Measurements from ENCODE around the gene DUSP16. TPM values are rescaled to one million over a fixed set of nuclear protein-coding genes. Genes with fewer than 3 reads are reported as not detected.
"Not testable (repeated sequence)": the region's sequence is repeated elsewhere in the genome, so short reads cannot be mapped to it uniquely, and the experiment has no call there.

Gene DUSP16
- total RNA-seq, 1 donor from 2014 or later = 51.2 TPM

GRCh38 chr12:12533238-12533829 is 29.3 kb downstream of the DUSP16 start:
- Mint-ChIP-seq H3K4me3 (no peak overlapping the region), H3K27me3 (no peaks in the 10 kb centered on the region), H3K36me3 (ENCODE audit: low read depth) (peaks cover 22% of the 10 kb centered on the region), H3K9me3 (peaks cover 4% of the 10 kb centered on the region), H3K27ac (peak overlapping the region; percentile 79), H3K4me1 (peaks cover 39% of the 10 kb centered on the region)
- intact Hi-C loops (cut with micrococcal nuclease) = no loop called here
- DNase-seq = peak; percentile 52

GRCh38 chr12:12531194-12531593 is 31.5 kb downstream of the DUSP16 start:
- Mint-ChIP-seq H3K27me3 (no peaks in the 10 kb centered on the region), H3K36me3 (ENCODE audit: low read depth) (peaks cover 22% of the 10 kb centered on the region), H3K27ac (no peak overlapping the region), H3K4me3 (no peak overlapping the region), H3K9me3 (peaks cover 4% of the 10 kb centered on the region), H3K4me1 (peaks cover 51% of the 10 kb centered on the region)
- intact Hi-C loops (cut with micrococcal nuclease) = loop anchor here (2.0 kb wide), 1 partner anchor 18 kb away; no protein-coding TSS in a partner anchor
- no peak for DNase-seq

- intact Hi-C loops (cut with micrococcal nuclease) = loop anchor here (2.0 to 5.0 kb wide), 2 partner anchors 17 to 32 kb away; partner anchors contain the start of gene DUSP16
- Mint-ChIP-seq H3K27ac (peak overlapping the region; percentile 64), H3K27me3 (no peaks in the 10 kb centered on the region), H3K4me1 (peaks cover 46% of the 10 kb centered on the region), H3K4me3 (no peak overlapping the region), H3K36me3 (ENCODE audit: low read depth) (peaks cover 20% of the 10 kb centered on the region), H3K9me3 (peaks cover 4% of the 10 kb centered on the region)
- DNase-seq = peak; percentile 41
Measured at GRCh38 chr12:12529783-12530421, 32.8 kb downstream of the DUSP16 start.

GRCh38 chr12:12528361-12529270 is 34.0 kb downstream of the DUSP16 start:
- peaks cover 20% of the 10 kb centered on the region for H3K36me3 Mint-ChIP-seq (ENCODE audit: low read depth)
- intact Hi-C loops (cut with micrococcal nuclease) = loop anchor here (5.0 kb wide), 1 partner anchor 34 kb away; the partner anchor contains the start of gene DUSP16
- H3K27ac Mint-ChIP-seq = peak overlapping the region; percentile 88
- H3K4me3 Mint-ChIP-seq = peak overlapping the region; percentile 60
- H3K4me1 Mint-ChIP-seq = peaks cover 37% of the 10 kb centered on the region
- no peak for DNase-seq
- H3K27me3 Mint-ChIP-seq = no peaks in the 10 kb centered on the region
- H3K9me3 Mint-ChIP-seq = peaks cover 4% of the 10 kb centered on the region

- Mint-ChIP-seq H3K9me3 (peaks cover 4% of the 10 kb centered on the region), H3K27ac (peak overlapping the region; percentile 75), H3K4me3 (peak overlapping the region; percentile 52), H3K4me1 (peaks cover 38% of the 10 kb centered on the region), H3K36me3 (ENCODE audit: low read depth) (peaks cover 20% of the 10 kb centered on the region), H3K27me3 (no peaks in the 10 kb centered on the region)
- DNase-seq = peak; percentile 72
- intact Hi-C loops (cut with micrococcal nuclease) = loop anchor here (5.0 kb wide), 1 partner anchor 34 kb away; the partner anchor contains the start of gene DUSP16
Measured at GRCh38 chr12:12527820-12528296, 34.8 kb downstream of the DUSP16 start.

GRCh38 chr12:12524128-12524527 is 38.5 kb downstream of the DUSP16 start:
- DNase-seq = no peak
- Mint-ChIP-seq H3K27ac (no peak overlapping the region), H3K9me3 (no peaks in the 10 kb centered on the region), H3K4me3 (no peak overlapping the region), H3K36me3 (ENCODE audit: low read depth) (peaks cover 29% of the 10 kb centered on the region), H3K4me1 (peaks cover 38% of the 10 kb centered on the region), H3K27me3 (no peaks in the 10 kb centered on the region)
- intact Hi-C loops (cut with micrococcal nuclease) = no loop called here

- H3K4me3 Mint-ChIP-seq = no peak overlapping the region
- no peak overlapping the region for H3K27ac Mint-ChIP-seq
- peaks cover 32% of the 10 kb centered on the region for H3K4me1 Mint-ChIP-seq
- H3K36me3 Mint-ChIP-seq (ENCODE audit: low read depth) = peaks cover 31% of the 10 kb centered on the region
- no peaks in the 10 kb centered on the region for H3K27me3 Mint-ChIP-seq
- H3K9me3 Mint-ChIP-seq = no peaks in the 10 kb centered on the region
- no peak for DNase-seq
- intact Hi-C loops (cut with micrococcal nuclease) = no loop called here
Measured at GRCh38 chr12:12523229-12523628, 39.4 kb downstream of the DUSP16 start.

- peaks cover 29% of the 10 kb centered on the region for H3K4me1 Mint-ChIP-seq
- H3K4me3 Mint-ChIP-seq; H3K27me3 Mint-ChIP-seq; DNase-seq; intact Hi-C loops (cut with micrococcal nuclease); H3K27ac Mint-ChIP-seq; H3K9me3 Mint-ChIP-seq: not testable (repeated sequence)
- H3K36me3 Mint-ChIP-seq (ENCODE audit: low read depth) = peaks cover 36% of the 10 kb centered on the region
Measured at GRCh38 chr12:12522657-12523056, 40.0 kb downstream of the DUSP16 start.

GRCh38 chr12:12521888-12522287 is 40.8 kb downstream of the DUSP16 start:
- Mint-ChIP-seq H3K4me1 (peaks cover 30% of the 10 kb centered on the region), H3K9me3 (no peaks in the 10 kb centered on the region), H3K27ac (no peak overlapping the region), H3K4me3 (no peak overlapping the region), H3K36me3 (ENCODE audit: low read depth) (peaks cover 44% of the 10 kb centered on the region), H3K27me3 (no peaks in the 10 kb centered on the region)
- intact Hi-C loops (cut with micrococcal nuclease) = no loop called here
- DNase-seq = no peak

- H3K4me3 Mint-ChIP-seq = no peak overlapping the region
- no peak overlapping the region for H3K27ac Mint-ChIP-seq
- intact Hi-C loops (cut with micrococcal nuclease) = no loop called here
- peaks cover 27% of the 10 kb centered on the region for H3K4me1 Mint-ChIP-seq
- no peak for DNase-seq
- H3K27me3 Mint-ChIP-seq = no peaks in the 10 kb centered on the region
- peaks cover 50% of the 10 kb centered on the region for H3K36me3 Mint-ChIP-seq (ENCODE audit: low read depth)
- H3K9me3 Mint-ChIP-seq = no peaks in the 10 kb centered on the region
Measured at GRCh38 chr12:12521044-12521485, 41.6 kb downstream of the DUSP16 start.

- intact Hi-C loops (cut with micrococcal nuclease) = no loop called here
- DNase-seq = no peak
- no peak overlapping the region for H3K4me3 Mint-ChIP-seq
- peaks cover 52% of the 10 kb centered on the region for H3K36me3 Mint-ChIP-seq (ENCODE audit: low read depth)
- H3K27ac Mint-ChIP-seq = no peak overlapping the region
- no peaks in the 10 kb centered on the region for H3K9me3 Mint-ChIP-seq
- H3K27me3 Mint-ChIP-seq = no peaks in the 10 kb centered on the region
- peaks cover 25% of the 10 kb centered on the region for H3K4me1 Mint-ChIP-seq
Measured at GRCh38 chr12:12520273-12520672, 42.4 kb downstream of the DUSP16 start.

GRCh38 chr12:12519354-12519998 is 43.2 kb downstream of the DUSP16 start:
- H3K27me3 Mint-ChIP-seq = no peaks in the 10 kb centered on the region
- H3K4me3 Mint-ChIP-seq = no peak overlapping the region
- no peak overlapping the region for H3K27ac Mint-ChIP-seq
- intact Hi-C loops (cut with micrococcal nuclease) = no loop called here
- no peaks in the 10 kb centered on the region for H3K9me3 Mint-ChIP-seq
- DNase-seq = peak; percentile 47
- H3K4me1 Mint-ChIP-seq = peaks cover 25% of the 10 kb centered on the region
- peaks cover 58% of the 10 kb centered on the region for H3K36me3 Mint-ChIP-seq (ENCODE audit: low read depth)

GRCh38 chr12:12518919-12519318 is 43.7 kb downstream of the DUSP16 start:
- intact Hi-C loops (cut with micrococcal nuclease) = no loop called here
- DNase-seq = no peak
- Mint-ChIP-seq H3K9me3 (no peaks in the 10 kb centered on the region), H3K4me1 (peaks cover 22% of the 10 kb centered on the region), H3K27ac (no peak overlapping the region), H3K4me3 (no peak overlapping the region), H3K27me3 (no peaks in the 10 kb centered on the region), H3K36me3 (ENCODE audit: low read depth) (peaks cover 62% of the 10 kb centered on the region)

Data from activated CD4-positive, alpha-beta T cell treated with anti-CD3 and anti-CD28 coated beads, Interleukin-2, amount 10 ng/mL, durations not matched to agents 24 days and 14 days (primary cell).